ENCODE measurements around the gene PPP1R37.

The PPP1R37 gene

DNA sequence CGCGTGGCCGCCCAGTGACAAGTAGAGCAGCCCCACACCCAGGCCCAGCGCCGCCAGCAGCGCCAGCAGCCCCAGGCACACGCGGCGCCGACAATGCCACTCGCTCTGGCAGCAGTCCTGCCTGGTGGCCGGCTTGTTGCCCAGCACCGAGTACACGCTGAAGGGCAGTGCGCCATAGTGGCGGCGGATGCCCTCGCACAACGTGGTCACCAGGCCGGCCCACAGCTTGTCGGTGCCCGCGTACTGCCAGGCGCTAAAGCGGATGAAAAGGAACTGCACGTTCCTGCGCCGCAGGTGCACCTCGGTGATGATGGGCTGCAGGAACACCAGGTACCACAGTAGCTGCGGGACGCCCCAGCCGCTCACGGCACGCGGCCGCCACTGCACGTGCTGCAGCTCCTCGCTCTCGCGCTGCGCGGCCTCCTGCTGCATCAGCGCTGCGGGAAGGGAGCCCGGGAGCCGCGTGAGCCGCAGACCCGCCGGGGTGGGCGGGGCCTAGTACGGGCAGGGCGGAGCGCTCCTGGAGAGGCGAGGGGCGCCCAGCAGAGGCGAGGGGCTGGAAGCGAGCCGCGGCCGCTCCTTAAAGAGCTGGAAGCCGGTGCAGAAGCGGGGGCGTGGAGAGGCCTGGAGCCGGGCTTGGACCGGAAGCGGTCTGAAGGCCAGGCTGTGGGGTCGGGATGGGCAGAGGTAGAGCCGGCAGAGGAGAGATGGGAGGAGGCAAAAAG lies 60.5 kb downstream of the PPP1R37 start:
- no peak for DNase-seq

DNA sequence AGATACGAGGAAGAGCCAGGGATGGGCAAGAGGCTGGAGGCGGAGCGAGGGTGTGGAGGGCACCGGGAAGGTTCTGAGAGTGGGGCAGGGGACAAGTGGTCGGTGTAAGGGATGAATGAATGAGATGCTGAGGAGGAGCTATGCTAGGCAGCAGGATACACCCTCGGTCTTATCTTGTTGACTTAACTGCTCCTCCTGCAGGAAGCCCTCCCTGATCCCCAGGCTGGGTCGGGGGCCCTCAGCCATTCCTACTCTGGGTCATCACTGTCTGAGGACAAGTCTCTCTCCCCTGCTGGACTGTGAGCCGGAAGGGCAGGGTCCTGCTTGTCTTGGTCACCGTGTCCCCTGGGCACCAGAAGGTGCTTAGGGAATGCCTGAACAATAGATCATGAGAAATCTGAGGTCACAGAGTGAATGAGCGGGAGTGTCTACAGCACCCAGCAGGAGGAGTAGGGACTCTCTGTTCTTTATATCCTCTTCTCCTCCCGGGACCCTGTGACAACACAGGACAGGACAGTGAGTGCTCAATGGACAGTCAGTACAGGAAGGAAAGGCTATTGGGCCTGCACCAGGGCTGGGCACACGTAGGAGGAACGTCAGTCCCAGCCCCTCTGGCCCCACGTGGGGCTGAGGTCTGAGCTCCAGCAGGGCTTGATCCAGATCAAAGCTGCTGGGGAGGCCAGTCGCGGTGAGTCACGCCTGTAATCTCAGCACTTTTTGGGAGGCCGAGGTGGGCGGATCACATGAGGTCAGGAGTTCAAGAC lies 61.3 kb downstream of the PPP1R37 start:
- DNase-seq, result no peak

DNA sequence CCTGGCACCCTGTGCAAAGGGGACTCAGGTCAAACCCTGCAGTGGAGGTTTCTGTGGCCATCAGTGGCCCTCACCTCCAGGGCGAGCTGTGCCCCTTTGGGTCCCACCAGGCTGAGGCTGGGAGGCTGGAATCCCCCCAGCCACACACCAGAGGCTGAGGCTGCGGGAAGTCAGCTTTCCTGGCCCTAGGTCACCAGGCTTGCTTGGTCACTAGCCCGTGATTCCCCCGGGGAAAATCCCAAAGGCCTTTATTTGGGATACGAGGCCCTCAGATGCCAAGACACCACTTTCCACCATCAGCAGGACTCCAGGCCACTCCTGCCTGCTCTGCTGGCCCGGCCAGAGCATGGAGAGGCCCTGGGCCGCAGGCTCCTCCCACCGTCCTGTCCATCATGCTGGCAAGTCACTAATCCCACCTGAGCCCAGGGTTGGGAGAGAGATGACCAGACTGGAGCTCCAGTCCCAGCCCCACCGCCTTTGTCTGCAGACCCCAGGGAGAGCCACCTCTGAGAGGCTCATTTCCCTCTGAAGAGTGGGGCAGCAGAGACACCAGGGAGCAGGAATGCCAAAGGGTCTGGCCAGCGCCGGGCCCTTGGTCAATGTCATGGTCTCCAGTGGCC lies 63.1 kb downstream of the PPP1R37 start:
- no peak for DNase-seq

DNA sequence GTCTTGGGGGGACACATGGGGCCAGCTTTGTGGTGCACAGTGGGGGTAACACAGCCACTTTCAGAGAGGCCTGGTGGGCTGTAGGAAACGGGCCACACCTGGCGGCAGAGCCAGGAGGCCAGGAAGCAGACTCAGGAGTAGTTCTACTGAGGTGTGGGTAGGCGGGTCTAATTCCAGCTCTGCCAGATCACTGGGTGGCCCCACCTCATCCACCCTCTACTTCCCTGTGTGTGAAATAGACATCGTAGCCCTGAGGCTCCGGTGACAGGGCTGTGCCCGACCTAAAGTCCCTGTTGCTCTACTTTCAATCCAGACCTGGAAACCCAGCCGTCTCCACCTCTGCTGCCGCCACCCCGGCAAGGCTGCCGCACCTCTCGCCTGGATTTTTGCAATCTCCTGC lies 63.8 kb downstream of the PPP1R37 start:
- DNase-seq, result no peak

DNA sequence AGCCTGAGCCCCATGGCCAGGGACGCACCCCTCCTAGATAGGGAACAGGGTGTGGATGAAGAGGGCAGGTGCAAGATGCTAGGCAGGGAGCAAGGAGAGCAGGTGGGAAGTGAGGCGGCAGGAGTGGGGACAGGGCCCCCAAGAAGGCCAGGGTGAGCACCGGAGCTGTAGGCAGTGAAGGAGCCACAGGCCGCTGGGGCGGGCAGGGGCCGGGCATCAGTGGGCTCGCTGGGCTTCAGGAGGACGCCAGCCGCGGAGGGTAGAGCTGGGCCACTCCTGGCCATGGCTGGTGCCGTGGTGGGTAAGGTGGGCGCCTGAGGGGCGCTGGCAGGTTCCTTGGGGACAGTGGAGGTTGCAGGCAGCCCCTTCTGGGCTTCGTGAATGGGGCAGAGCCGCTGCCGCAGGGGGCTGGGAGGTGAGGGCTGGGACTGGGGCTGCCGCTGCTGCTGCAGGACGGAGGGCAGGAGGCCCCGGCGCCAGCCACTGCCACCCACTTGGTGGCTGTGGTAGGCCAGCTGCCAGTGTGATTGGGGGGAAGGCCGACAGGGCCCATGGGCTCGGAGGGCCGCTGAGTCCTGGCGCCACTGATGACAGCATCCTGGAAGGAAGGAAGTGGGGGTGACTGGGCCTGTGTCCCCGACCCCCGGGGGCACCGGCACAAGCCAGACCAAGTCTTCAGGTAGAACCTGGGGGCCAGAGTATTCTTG lies 65.7 kb downstream of the PPP1R37 start:
- DNase-seq, result no peak

DNA sequence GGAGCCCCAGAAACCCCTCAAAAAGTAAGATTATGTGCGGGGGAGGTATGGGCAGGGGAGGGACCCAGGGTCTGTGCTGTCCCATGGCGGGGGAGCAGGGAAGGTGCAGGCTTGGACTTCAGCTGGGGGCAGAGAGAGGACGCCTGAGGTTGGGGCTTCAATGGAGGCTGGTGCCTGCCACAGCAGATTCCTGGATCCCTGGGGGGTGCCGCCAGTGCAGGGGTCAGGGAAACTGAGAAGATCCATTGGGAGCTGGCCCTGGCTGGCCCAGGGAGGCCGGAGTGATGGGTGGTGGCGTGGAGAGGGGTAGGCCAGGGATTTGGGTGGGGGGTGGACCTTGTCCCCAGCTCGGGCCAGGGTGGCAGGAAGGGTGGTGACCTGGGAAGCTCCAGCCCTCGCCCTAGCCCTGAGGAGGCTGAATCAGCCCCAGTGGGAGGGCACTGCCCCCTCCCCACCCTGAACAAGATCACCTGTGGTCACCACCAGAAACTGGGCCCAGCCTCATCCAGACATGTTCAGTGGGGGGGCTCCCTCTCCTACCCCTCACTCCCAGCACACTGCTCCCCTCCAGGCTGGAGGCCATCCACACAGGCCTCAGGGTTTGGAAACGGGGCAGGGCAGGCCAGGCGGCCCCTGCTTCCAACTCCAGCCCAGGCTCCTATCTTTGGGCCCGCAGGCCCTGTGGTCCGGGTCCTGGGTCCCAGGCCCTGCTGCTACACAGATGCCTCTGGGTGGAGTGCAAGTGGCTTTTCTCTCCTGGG lies 66.4 kb downstream of the PPP1R37 start:
- DNase-seq, result no peak

DNA sequence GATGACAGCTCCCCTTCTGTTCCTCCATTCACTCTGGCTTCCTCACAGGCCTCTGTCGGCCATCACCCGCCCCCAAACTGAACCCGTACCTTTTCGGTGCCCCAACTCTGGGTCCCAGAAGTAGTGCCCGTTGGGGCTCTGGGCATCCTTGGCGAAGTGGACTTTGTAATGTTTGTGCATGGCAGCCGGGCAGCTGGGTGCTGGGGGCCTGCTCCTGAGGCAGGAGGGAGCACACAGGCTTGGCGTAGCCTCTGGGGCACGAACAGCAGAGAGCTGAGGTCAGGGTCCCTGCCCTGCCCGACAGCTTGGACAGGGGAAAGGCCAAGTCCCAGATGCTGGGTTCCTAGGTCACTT lies 67.0 kb downstream of the PPP1R37 start:
- no peak for DNase-seq

DNA sequence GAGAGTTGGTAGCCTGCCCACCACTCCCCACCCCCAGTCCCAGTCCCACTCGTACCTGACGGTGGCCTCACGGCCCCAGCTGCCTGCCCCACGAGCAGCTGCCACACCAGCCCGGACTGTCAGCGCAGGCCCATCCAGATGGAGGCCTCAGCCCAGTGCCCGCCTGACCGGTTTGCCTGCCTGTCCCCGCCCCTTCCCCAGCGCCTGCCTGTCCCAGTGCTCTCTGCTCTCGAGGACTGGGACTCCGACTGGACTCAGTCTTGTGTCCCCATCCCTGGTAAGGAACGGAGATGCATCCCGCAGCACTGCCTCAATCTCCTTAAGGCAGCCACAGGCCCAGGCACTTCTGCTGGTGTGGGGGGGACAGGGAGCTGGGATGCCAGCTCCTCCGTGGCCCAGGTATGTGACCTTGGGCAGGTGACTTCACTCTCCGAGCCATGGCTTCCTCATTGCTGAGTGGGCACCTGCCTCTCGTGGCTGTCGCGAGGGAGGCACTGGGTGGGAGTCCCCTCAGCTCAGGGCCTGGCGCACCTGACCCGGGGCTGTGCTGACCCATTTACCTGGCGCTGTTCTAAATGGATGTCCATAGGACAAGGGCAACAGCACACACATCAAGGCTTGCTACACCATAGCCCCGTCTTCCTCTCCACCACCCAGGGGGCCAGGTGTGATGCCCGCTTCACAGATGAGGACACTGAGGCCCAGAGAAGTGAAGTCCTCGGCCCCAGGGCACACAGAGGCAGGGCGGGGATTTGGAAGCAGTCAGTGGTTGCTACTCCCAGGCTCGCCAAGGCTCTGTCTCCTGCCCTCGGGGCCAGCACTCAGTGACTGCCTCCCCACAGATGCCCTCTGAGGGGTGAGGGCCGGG lies 68.1 kb downstream of the PPP1R37 start, which contains the start of gene NKPD1:
TSS of gene NKPD1 (minus strand) at position 113 of the 868 bp plus-strand sequence. CDS start 832 bp downstream, outside the sequence.
- no peak for DNase-seq

DNA sequence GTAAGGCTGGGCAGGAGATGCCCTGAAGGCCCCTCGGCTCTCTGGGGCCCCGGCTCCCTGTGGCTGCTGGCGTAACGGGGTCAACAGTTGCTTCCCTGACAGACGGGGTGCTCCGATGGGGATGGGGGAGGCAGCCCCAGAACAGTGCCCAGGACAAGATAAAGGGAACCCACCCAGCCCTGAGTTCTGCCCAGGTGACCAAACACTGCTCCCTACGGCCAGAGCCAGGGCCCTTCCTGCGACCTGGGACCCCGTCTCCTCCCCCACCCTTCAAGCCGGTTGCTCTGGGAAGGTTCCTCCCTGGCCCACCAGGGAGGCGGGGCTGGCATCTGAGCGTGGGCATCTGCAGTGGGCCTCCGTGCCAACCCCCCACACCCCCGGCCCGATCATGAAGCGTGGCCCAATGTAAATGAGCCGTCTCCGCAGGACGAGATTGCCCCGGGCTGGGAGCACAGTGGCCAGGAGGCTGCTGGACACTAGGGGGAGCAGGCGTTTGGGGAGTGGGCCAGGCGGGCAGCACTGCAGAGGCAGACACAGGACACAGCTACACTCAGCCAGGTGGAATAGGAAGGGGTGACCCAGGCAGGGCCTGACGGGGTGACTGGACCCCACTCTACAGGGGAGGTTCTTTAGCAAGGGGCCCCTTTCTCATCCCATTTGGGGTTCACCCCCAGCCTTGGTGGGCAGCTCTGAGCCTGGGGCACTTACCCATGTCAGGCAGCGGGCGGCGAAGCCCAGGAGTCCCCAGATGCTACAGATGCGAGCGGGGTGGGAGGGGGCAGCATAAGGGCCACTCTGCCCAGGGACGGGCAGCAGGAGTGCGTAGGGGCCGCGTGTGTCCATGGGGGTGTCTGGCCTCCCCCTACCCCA lies 69.0 kb downstream of the PPP1R37 start:
- no peak for DNase-seq

DNA sequence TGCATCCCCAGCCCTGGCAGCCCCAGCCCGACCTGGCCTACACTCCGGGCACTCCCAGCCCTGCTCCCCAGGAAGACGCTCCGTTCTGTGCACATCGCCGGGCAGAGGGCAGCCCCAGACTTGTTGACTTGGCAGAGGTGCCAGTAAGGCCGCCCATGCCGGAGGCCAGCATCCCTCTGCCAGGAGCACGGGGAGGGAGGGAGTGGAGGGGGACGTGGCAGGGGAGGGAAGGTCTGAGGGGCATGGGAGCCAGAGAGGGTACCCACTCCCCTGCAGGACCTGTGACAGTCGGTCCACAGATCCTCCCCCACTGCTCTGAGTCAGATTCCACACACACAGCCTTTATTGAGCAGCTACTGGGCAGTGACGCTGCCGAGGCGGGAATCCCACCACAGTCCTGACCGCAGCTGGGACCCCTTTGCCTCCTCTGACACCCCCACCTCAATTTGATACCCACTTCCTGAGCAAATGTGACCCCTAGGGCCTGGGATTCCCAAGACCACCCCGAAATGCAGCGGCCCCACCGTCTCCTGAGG lies 69.7 kb downstream of the PPP1R37 start:
- DNase-seq, result no peak

DNA sequence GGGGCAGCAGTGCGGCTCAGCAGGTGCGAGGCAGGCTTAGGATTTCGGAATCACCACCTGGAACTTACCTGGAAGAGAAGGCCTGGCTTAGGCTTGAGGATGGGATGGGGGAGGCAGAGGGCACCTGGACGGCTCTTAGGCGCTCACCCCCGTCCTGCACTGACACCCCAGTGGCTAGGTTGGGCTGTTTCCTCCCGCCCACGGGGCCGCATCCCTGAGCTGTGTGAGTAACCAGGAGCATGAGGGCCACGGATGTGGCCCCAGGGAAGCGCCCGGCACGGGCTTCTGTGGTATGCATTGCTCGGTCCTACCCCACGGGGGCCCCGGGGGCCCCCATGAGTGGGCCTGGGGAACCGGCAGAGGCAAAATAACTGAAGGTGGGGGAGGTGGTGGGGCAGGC lies 70.2 kb downstream of the PPP1R37 start:
- no peak for DNase-seq

DNA sequence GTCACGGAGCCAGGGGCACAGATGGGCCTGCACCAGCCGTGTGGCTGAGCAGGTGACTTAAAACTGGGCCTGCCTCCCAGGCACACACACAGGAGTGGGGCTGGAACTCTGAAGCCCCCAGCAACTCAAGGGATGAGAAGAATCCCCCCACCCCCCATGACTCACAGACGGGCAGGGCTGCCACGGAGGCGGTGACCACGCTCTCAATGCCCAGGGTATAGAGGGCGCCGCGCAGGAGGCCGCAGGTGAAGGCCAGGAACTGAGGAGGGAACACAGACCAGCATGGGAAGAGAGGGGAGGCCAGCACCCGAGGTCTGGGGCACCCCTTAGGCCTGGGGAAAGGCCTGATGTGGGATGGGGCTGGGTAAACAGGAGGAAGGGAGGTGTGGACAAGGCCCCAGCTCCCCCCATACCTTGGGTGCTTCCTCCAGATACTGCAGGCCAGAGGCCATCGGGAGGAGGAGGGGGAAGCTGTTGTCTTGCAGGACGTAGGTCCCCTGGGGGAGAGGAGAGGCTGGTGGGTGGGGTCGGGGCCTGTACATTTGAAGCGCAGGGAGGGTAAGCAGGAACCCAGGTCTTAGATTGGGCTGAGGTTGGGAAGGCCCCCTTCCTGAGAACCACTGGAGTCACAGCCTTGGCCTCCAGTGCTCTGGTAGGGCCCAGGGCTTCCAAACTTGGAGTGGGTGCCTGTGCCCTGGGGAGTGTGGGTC lies 70.9 kb downstream of the PPP1R37 start:
- DNase-seq, result no peak

DNA sequence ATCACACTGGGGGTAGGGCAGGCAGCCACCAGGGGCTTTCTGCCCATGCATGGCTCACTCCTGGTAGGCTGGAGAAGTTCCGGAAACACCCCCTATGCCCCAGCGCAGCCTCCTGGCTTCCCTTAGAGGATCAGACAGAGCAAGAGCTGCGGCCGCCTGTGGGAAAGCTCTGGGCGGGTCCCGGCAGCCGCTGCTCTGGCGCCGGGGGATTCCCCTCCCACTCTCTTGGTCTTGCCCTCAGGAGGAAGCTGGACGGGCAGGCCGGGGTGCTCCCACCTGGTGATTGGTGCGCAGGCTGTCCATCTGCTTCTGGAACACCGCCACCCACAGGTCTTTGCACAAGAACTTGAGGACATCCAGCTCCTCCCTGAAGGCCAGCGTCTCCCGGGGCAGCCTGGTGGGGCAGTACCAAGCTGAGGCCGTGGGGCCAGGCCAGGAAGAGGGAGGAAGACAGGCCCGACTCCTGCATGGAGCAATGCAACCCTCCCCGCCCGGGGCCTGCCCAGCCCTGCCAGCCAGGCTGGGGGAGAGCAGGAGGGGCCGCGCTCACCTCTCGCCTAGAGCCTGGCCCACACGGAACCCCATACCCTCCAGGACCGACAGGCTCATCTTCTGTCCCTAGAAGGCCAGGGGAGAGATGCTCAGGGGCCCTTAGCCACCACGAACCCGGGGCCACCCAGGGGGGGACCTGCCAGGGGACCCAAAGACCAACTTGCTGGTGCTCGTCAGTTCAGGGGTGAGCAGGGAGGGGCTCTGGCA lies 71.8 kb downstream of the PPP1R37 start:
- DNase-seq, result no peak

DNA sequence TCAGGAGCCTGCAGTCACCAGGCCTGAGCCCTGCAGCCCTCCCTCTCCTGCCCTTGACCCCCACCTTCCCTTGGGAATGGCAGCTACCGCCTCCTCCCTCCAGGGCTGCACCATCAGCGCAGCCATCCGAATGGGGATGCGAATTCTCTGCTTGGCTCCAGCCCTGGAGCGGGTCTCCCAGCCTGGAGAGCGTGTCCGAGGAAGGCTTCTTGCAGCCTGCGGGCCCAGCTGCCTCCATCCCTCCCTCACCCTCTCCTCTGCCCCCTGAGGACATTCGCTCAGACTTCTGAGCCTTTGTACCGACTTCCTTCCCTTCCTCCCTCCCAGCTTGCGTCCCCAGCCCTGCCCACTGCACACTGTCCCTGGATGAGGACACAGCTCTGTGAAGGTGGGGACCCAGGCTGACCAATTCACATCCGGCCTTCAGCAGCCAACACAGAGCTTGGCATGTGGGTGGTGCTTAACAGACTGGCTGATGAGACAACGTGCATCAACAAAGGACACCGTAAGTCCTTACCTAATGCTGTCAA lies 73.8 kb downstream of the PPP1R37 start:
- DNase-seq, result no peak

DNA sequence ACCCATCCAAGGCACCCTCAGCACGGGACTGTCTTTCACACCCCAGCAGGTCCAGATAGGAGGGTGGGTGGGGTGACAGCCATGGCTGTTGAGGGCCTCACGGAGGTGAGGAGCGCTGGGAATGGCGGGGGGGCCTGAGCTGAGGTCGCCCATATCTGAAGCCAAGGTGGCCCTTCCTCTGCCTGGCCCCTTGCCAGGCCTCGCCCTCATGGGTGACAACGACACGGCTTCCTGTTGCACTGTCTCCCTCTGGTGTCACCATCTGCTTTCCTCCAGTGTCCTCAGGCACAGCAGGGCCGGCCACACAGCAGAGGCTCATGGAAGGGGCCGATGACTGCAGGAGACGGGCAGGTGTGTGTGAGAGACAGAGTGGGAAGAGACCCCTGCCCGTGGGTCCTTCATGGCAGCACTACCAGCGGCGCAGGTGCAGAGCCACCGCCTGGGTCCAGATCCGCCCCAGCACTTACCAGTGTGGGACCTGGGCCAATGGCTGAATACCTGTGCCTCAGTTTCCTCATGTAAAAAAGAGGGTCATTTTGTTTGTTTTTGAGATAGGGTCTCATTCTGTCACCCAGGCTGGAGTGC lies 75.9 kb downstream of the PPP1R37 start:
- no peak for DNase-seq

DNA sequence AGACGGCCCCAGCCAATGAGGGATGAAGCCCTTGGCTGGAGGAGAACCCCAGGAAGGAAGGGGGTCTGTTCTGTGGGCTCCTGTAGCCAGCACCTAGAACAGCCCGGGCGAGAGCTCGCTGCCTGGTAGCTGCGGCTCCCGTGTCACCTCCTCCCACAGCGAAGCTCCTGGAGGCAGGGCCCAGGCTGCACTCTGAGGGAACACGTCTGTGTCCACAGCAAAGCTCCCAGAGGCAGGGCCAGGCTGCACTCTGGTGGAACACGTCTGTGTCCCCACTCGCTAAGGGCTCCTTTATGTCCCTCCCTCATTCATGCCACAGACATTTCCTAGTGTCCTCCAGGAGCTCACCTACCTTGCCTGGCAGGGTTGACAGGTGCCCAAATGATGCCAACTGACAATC lies 76.6 kb downstream of the PPP1R37 start:
- DNase-seq, result no peak

DNA sequence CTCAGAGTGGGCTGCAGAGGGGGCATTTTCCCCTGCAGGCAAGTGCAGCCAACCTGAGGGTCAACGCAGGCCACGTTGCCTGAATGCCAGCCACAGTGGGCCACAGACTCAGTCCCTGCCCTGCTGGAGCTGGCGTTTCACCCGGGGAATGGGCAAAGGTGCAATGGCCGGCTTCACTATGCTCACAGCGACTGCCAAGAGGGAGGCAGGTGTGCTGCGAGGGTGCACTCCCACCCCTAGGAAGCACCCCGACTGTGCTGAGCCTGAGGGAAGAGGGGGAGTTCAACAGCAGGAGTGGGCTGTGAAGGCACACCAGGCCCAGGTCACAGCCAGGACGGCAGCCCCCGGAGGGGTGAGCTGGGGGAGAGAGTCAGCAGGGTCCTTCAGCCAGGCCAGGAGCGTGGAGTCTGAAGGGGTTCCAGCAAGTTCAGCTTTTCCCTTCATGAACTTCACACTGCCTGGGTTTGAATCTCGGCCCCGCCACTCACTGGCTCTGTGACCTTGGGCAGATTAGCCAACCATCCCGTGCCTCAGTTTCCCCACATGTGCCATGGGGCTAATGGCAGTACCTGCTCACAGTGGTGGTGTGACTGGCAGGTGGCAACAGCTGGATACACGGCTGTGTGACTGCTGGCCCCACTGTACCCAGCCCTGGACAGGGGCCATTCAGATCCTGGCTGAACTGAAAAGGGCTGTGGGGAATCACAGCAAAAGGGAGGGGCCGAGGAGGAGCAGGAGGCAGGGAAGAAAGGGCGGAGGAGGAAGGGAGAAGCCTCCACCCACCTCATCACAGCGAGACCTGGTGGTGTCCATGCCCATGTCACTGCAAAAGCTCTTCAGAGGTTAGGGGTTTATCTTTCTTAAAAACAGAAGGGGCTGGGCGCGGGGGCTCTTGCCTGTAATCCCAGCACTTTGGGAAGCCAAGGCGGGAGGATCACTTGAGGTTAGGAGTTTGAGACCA lies 77.4 kb downstream of the PPP1R37 start:
- no peak for DNase-seq
